Measurements from ENCODE around the gene TPBG. TPM values are rescaled to one million over a fixed set of nuclear protein-coding genes. Genes with fewer than 3 reads are reported as not detected.

The TPBG gene
- total RNA-seq, 1 experiment from 2014 or later = 26.5 TPM

Other genes with a start within 250 kb of the TPBG start
- gene IBTK, start 116.1 kb upstream of the TPBG start, total RNA-seq (2014; rRNA removed; shearing (Covaris generic); ENCODE audit: low replicate concordance) = 37.2 and 37.4 TPM in 2 replicates

Data from Caki2 (cell line).